ENCODE results near the gene STAT3.
A peak's percentile ranks its signal among the peaks of the same experiment; 100 is the strongest.
"Not testable (repeated sequence)": the region's sequence is repeated elsewhere in the genome, so short reads cannot be mapped to it uniquely, and the experiment has no call there.

STAT3 gene

GRCh38 chr17:42348104-42348503 lies 40.1 kb downstream of the STAT3 start:
- DNase-seq (ENCODE audit: low read depth in 2 of 2): no peak

GRCh38 chr17:42347606-42348005 lies 40.6 kb downstream of the STAT3 start:
- DNase-seq (ENCODE audit: low read depth in 2 of 2): no peak

GRCh38 chr17:42347198-42347597 lies 41.0 kb downstream of the STAT3 start:
- DNase-seq (ENCODE audit: low read depth in 2 of 2): no peak

GRCh38 chr17:42346481-42346880 lies 41.8 kb downstream of the STAT3 start:
- DNase-seq (ENCODE audit: low read depth in 2 of 2): no peak

GRCh38 chr17:42345396-42346073 lies 42.7 kb downstream of the STAT3 start:
- no peak for DNase-seq (ENCODE audit: low read depth in 2 of 2)

GRCh38 chr17:42342242-42343008 lies 45.8 kb downstream of the STAT3 start:
- peak in 1 of 2 donors; percentile 50 for DNase-seq (ENCODE audit: low read depth in 2 of 2)

GRCh38 chr17:42341568-42341967 lies 46.7 kb downstream of the STAT3 start:
- no peak for DNase-seq (ENCODE audit: low read depth in 2 of 2)

GRCh38 chr17:42340691-42341127 lies 47.5 kb downstream of the STAT3 start:
- peak in 1 of 2 donors; percentile 42 for DNase-seq (ENCODE audit: low read depth in 2 of 2)

GRCh38 chr17:42339221-42339620 lies 49.0 kb downstream of the STAT3 start:
- DNase-seq (ENCODE audit: low read depth in 2 of 2): no peak

- no peak for DNase-seq (ENCODE audit: low read depth in 2 of 2)
Measured at GRCh38 chr17:42338427-42338985, 49.7 kb downstream of the STAT3 start.

GRCh38 chr17:42337442-42337841 lies 50.8 kb downstream of the STAT3 start:
- DNase-seq (ENCODE audit: low read depth in 2 of 2): peak; percentile 76 to 81

GRCh38 chr17:42334677-42335076 lies 53.6 kb downstream of the STAT3 start:
- DNase-seq (ENCODE audit: low read depth in 2 of 2): no peak

- DNase-seq (ENCODE audit: low read depth in 2 of 2): no peak
Measured at GRCh38 chr17:42333053-42333452, 55.2 kb downstream of the STAT3 start.

- no peak for DNase-seq (ENCODE audit: low read depth in 2 of 2)
Measured at GRCh38 chr17:42329025-42329976, 58.9 kb downstream of the STAT3 start.

GRCh38 chr17:42325026-42325425 lies 63.2 kb downstream of the STAT3 start:
- no peak for DNase-seq (ENCODE audit: low read depth in 2 of 2)

- no peak for DNase-seq (ENCODE audit: low read depth in 2 of 2)
Measured at GRCh38 chr17:42323268-42323773, 64.9 kb downstream of the STAT3 start.

GRCh38 chr17:42322382-42323267 lies 65.6 kb downstream of the STAT3 start:
- peak; percentile 90 to 93 for DNase-seq (ENCODE audit: low read depth in 2 of 2)

- no peak for DNase-seq (ENCODE audit: low read depth in 2 of 2)
Measured at GRCh38 chr17:42321555-42321954, 66.7 kb downstream of the STAT3 start.

GRCh38 chr17:42317967-42318366 lies 70.3 kb downstream of the STAT3 start:
- DNase-seq (ENCODE audit: low read depth in 2 of 2): not testable (repeated sequence)

GRCh38 chr17:42317266-42317845 lies 70.9 kb downstream of the STAT3 start:
- no peak for DNase-seq (ENCODE audit: low read depth in 2 of 2)
